T1000 (cell line): ENCODE data around the gene GPR179.
"Not testable (repeated sequence)": the region's sequence is repeated elsewhere in the genome, so short reads cannot be mapped to it uniquely, and the experiment has no call there.

Experiments used
- DNase-seq: peaks from one replicate; lab custom pipeline; 2025; ENCODE audit warnings: mixed read lengths; lab: John Stamatoyannopoulos, UW

GPR179 gene

DNA sequence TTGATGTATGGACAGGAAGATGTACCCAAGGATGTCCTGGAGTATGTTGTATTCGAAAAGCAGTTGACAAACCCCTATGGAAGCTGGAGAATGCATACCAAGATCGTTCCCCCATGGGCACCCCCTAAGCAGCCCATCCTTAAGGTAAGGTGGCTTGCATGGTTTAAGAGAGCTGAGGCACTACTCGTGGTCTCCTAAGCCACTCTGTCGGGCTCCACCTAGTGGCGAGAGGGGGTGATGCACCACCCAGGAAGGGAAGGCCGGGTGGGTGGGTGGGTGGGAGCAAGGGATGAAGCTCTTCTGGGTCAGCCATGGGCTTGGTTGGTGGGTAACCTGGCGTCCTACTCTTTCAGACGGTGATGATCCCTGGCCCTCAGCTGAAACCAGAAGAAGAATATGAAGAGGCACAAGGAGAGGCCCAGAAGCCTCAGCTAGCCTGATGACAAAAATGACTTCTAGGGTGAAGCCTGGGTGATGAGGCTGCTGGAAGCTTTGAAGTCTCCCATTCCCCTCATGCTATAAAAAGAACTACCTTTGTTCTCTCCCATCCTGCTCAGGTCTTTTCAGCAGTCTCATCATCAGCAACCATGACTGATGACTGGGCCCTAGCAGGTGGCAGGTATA lies 21.5 kb downstream of the GPR179 start:
- no peak for DNase-seq

DNA sequence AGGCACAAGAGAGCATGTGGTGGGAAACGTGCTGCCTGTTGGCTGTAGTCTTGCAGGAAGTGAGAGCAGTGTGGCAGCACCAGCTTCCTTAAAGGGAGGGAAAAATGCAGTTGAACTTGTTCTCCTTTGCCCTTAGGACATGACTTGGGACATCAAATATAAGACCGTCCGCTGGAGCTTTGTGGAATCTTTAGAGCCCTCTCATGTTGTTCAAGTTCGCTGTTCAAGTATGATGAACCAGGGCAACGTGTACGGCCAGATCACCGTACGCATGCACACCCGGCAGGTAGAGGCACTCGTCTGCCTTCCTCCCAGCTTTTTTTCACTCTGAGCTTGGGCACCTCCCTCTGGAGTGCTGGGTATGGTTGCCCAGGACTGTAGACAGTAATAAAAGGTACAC lies 23.3 kb downstream of the GPR179 start:
- no peak for DNase-seq

DNA sequence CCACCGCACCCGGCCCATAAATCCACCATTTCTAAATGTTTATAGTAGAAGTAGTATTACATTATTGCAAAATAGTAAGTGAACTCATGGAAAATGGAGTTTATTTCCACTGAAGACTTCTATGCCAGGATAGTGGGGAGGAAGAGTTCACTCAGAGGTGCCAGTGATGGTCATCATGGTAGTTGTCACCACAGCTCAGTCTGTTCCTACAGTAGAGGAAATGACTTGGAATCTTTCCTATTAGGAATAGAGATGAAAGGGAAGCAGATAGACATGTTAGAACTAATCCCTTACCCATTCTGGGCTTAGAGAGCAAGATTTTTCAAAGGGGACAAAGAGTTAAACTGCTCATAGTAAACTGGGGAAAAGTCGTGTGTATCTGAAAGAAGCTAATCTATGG lies 26.7 kb downstream of the GPR179 start:
- no peak for DNase-seq

DNA sequence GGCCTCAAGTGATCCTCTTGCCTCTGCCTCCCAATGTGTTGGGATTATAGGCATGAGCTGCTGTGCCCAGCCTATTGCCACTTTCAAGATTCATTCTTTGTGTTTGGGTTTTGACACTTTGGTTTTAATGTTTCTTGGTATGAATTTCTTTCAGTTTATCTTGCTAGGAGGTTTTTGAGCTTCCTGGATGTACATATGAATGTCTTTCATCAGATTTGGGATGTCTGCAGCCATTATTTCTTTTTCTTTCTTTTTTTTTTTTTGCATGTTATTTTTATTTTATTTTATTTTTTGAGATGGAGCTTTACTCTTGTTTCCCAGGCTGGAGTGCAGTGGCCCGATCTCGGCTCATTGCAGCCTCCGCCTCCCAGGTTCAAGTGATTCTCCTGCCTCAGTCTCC lies 28.3 kb downstream of the GPR179 start:
- no peak for DNase-seq

DNA sequence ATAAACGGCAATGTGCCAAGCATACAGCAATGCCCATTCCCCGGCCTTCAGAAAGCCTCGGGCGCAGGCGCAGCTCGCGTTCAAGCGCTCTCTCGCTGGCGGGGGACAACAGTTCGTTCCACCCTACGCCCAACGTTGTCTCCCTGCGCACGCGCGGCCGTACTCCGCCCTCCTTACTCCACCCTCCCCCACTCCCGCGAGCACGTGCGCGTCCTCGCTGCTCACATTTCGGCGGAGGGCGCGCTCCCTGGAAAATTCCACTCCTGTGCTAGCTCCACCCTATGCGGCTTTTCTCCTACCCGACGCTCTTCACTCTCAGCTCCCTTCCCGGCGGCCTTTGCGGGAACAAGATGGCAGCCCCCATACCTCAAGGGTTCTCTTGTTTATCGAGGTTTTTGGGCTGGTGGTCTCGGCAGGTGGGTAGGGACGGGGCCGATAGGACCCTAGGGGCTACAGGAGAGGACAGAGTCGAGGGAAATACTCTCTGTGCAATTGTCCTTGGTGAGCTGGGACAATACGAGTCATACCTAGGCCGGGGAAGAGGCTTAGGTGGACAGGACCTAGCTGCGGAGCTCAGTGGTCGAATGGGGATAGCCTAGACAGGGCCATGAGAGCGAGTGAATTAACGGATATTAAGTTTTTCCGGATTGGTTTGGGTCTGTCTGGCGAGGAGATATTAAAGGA lies 46.8 kb downstream of the GPR179 start, which contains the start of gene MRPL45:
MRPL45 (plus strand) TSS at position 335 of the 684 bp plus-strand sequence; CDS start at position 351, 16 bp downstream.
- peak; percentile 95 for DNase-seq

DNA sequence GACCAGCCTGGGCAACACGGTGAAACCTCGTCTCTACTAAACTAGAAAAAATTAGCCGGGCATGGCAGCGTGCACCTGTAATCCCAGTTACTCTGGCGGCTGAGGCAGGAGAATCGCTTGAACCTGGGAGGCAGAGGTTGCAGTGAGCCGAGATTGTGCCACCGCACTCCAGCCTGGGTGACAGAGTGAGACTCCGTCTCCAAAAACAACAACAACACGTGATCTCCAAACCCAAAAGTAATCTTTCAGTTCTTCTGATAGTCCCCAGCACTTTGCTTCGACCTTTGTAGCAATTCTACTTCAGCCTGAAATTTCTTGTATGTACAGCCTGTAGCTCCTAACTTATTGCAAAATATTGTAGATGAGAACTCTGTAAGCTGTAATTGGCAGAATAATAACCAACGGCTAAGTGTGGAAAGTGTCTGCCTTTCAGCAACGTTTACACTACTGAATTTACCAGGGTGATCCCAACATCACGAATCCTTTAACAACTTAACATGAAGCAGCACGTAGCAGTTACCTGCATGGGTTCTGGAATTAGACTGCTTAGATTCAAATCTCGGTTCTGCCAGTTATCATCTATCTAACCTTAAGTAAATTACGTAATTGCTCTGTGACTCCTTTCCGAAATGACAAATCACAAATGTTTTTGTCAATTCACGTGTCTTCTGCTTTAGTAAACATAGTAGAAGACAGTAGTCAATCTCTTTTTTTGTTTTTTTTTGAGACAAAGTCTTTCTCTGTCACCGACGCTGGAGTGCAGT lies 48.0 kb downstream of the GPR179 start:
- DNase-seq: not testable (repeated sequence)

DNA sequence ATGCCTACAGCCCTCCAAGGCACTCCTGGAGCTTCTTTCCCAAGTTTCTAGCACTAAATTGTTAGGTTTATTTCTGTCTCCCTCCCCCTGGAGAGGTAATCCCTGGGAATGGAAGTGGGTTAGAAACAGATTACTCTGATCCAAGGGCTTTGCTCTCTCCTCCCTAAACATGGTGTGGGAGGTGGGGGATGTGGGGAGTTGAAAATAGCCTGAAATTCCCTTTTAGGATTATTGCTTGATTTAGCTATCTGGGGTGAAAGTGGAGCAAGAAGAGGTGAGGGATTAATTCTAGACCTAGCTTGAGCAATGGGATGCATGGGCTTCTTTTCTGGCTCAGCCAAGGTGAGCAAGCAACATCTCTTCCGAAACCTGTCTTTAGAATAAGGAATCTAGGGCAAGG lies 54.0 kb downstream of the GPR179 start:
- not testable (repeated sequence) for DNase-seq

DNA sequence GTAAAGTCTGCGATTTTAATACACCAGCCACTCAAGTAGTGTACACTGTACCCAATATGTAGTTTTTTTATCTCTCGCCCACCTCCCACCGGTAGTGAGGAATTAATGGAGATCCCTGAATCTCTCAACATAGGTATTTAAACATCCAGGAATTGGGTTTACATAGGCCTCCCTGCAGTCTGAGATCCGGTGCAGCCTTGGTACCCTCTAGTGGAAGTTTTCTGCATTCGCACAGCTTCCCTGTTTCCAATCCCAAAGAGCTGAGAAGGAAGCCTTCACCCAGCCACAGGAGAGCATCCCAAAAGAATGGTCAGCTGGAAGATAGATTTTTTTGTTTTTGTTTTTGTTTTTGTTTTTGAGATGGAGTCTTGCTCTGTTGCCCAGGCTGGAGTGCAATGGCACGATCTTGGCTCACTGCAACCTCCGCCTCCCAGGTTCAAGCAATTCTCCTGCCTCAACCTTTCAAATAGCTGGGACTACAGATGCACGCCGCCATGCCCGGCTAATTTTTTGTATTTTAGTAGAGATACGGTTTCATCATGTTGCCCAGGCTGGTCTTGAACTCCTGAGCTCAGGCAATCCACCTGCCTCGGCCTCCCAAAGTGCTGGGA lies 55.4 kb downstream of the GPR179 start:
- DNase-seq: not testable (repeated sequence)

DNA sequence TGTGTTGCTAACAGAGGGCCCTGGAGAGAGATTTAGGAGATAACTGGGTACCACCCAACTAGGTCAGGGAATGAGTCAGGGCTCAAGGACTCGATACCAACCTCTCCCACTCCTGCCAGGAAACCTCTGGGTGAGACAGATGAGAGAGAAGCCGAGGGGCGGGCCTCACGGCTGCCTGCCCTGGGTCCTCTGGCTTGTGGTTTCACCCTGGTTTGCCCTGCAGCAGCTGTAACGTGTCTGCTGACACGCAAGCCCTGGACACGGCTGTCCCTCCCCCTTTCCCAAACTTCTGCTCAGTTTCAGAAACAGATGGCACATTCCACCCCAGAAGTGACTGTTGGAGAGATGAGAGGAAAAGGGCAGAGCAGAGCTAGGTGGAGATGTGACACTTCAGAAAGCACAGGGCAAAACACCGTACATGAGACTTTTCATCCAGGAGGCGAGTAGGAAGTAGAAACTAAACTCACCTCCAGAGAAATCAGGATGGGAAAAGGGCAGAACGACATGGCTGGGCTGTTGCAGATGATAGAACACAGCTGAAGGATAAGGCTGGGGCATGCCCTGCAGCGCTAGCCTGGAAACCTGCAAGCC lies 57.2 kb downstream of the GPR179 start:
- DNase-seq: not testable (repeated sequence)

DNA sequence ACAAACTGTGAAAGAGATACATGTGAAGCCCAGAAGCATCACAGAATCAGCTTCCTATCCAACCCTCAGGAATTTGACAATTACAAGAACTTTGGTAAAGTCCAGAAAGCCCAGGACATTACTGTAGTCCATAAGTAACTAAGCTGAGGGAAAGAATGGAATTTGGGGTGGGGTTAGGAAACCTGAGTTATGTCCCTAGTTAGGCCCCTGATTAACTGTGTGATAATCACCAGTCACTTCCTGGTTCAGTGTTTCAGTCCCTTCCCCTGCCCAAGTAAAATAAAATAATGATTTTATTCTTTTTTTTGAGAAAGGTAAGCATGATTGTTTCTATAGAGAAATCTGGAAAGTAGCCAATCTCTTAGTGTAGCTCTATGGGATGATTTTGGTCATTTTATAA lies 57.8 kb downstream of the GPR179 start:
- not testable (repeated sequence) for DNase-seq
